ENCODE data around the gene IPO13.

Gene IPO13

DNA sequence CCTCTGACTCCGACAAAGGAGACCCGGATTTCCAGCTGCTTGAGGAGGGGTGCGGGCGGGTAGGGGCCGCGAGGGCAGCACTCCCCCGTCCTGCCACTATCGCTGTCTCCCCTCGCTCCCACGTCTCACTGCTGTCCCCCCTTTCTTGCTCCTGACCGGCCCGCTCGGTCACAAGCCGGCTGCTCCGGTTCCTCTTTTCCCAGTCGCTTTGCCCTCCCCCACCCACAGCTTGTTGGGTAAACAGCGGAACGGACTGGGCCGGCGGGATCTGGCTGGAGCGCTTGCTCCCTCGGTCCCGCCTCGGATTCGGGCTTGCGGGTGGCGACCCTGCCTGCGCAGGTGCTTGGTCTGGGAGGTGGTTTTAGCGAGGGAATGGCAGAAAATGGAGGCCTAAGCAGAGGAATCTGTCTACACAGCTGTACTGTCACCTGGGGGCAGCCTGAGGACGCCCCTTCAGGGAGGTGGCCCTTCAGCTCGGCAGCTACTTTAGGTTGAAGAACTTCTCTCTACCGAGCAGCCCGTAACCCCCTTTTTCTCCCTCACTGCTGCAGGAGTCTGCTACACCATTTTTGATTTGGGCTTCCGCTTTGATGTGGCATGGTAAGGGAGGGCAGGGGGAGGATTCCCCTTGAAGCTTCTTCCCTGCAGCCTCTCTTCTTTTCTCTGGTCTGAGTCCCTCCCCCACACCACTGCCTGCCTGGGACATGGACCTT, 28.7 kb downstream of the IPO13 start:
- no peak for DNase-seq

- no peak for DNase-seq
Measured at GRCh38 chr1:43976045-43976444, 29.3 kb downstream of the IPO13 start.

- no peak for DNase-seq
Measured at GRCh38 chr1:43976890-43977289, 30.1 kb downstream of the IPO13 start.

DNA sequence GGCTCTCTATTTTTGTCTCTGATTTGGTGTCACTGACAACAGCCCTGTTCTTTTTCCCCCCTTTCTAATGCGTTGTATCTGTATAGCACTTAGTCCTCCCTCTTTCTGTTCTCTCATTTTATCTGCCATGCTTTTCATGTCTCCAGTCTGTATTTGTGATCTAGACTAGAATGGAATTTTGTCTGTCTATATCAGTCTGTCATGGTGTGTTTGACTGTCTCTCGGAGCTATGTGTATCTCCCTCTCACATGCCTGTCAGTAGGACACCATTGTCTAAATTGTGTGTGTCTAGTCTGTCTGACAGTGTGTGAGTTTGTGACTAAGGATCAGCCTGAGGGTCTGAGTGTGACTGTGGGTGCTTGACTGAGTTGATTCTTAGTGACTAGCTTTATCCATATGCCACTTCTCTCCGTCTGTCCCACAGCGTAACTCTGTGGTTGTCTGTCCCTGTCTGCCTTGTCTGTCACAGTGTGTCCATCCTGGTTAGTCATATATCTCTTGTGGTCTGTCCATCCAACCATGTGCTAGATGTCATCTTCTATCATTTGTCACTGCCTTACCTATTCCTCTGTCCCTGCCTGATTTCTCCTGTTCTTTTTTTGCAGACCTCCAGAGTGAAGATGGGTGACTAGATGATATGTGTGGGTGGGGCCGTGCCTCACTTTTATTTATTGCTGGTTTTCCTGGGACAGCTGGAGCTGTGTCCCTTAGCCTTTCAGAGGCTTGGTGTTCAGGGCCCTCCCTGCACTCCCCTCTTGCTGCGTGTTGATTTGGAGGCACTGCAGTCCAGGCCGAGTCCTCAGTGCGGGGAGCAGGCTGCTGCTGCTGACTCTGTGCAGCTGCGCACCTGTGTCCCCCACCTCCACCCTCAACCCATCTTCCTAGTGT, 30.9 kb downstream of the IPO13 start:
- no peak for DNase-seq

- no peak for DNase-seq
Measured at GRCh38 chr1:43978264-43978550, 31.5 kb downstream of the IPO13 start.

DNA sequence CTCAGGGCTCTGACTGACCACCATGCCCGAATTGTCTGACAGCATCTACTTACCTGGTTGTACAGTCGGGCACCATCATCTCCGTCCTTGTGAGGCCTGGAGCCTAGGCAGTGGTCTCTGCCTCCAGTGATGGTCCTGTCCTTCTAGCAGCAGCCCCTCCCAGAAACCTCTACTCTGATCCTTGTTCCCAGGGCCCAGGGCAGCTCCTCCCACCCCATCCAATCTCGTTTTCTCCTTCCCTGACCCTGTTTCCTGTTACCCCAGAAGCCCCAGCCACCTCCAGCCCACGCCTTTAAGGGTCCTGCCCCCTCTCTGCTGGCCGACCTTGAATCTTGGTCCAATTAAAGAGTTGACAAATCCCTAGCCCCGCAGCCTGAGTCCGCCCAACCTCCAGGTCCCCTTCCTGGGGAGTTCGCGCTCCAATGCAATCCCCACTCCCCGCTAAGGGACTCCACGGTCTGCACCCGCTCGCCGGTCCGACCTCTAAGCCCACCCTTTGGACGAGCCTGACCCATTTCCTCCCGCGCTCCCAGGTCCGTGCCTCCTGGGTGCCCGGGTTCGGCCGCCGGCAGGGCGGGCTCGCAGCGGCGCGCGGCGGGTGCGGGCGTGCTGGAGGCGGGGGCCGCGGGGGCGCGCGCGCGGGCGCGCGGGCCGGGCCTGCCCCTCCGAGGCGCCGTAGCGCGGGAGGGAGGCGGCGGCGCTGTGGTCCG, 32.0 kb downstream of the IPO13 start, which contains the start of gene B4GALT2:
B4GALT2 (plus strand) TSS at position 660 of the 710 bp plus-strand sequence. CDS start 1,951 bp downstream, outside the sequence.
- no peak for DNase-seq

- no peak for DNase-seq
Measured at GRCh38 chr1:43979261-43979527, 32.4 kb downstream of the IPO13 start.

DNA sequence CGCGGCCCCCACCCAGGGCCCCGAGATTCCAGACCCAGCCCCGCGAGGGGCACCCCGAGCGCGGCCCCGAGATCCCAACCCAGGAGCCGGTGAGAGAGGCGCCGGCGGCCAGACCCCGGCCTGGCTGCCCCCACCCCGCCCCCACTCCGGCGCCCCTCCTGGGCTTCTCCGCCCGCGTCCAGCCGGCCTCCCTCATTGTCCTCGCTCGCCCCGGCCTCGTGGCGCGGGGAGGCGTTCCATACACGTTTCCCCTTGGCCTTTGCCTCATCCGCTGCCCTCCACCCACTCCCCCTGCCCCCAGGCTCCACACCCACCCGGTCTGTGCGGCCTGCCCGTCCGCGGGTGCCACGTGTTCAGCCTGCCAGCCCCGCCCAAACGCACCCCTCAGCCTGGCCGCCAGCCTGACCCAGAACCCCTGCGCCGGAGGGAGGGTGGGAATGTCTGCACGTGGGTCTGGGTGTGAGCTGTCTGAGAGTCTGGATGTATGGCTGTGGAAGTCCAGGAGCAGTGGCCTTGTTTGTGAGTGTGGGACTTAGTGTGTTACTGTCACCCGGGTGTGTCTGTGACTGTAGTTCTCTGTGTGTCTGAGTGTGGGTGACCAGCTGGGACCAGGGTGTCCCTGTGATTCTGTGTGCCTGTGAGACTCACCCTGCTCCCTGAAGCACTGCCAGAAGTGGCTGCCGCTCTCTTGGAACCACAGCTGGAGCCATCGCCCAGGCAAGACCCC, 32.9 kb downstream of the IPO13 start:
- no peak for DNase-seq

- DNase-seq, result no peak
Measured at GRCh38 chr1:43980255-43981134, 33.7 kb downstream of the IPO13 start.

GRCh38 chr1:43981135-43981491, 34.4 kb downstream of the IPO13 start:
- no peak for DNase-seq

DNA sequence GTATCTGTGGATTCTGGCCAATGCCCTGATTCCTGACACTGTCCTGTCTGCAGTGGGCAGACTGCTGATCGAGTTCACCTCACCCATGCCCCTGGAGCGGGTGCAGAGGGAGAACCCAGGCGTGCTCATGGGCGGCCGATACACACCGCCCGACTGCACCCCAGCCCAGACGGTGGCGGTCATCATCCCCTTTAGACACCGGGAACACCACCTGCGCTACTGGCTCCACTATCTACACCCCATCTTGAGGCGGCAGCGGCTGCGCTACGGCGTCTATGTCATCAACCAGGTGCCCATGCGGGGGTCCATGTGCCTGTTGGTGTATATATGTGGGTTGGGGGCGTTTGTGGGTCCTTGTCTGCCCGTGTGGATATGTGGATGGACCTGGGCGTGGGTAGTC, 34.9 kb downstream of the IPO13 start:
- no peak for DNase-seq

- DNase-seq, result no peak
Measured at GRCh38 chr1:43982241-43982640, 35.5 kb downstream of the IPO13 start.

DNA sequence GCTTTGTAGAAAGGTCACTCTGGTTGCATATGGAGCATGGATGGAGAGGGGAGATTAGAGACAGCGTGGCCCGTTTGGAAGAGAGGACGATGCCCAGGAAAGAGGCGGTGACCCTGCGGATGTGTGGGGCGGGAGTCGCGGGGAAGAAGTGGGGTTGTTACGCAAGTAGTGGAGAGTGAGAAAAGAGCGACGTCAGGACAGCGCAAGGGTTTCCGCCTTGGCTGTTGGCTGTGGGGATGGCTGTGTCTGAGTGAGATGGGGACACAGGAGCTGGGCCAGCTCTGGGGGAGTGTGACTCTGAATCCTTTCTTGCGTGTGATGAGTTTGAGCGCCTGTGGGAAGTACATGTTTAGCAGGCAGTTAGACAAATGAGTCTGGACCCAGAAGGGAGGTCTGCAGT, 36.1 kb downstream of the IPO13 start:
- no peak for DNase-seq

DNA sequence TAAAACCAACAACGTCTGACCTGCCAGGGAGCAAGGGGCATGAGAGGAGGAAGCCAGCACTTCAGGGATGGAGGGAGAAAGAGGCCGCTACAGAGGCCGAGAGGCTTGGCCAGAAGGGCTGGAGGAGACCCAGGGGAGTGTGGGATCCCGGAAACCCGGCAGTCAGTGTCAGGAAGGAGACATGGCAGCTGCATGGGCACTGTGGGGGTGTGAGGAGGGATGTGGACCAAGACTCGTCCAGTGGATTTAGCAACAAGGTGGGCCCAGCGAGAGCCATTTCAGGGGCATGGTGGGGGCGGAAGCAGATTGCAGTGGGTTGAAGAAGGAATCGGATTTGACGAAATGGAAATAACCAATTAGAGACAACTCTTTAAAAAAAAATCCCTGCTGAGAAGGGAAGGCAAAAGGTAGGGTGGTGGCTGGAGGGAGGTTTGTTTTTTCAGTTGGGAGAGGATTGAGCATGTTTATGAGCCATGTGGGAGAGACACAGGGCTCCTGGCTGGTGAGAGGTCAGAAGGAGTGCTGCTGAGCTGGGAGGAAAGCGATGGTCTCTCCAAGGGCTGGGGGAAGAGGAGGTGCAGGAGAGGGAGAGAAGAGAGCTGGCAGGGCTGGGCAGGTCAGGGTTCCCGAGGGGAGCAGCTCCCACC, 36.6 kb downstream of the IPO13 start:
- no peak for DNase-seq

DNA sequence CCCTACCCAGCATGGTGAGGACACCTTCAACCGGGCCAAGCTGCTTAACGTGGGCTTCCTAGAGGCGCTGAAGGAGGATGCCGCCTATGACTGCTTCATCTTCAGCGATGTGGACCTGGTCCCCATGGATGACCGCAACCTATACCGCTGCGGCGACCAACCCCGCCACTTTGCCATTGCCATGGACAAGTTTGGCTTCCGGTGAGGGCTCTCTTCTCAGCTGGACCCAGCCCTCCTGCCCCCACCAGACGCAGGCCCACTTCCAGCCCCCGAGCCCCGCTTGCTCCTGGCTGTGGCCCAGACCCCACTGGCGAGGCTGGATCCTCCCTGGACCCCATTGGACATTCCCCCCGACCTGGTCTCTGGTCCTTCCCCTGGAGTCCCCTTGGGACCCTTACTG, 38.1 kb downstream of the IPO13 start:
- DNase-seq, result no peak

DNA sequence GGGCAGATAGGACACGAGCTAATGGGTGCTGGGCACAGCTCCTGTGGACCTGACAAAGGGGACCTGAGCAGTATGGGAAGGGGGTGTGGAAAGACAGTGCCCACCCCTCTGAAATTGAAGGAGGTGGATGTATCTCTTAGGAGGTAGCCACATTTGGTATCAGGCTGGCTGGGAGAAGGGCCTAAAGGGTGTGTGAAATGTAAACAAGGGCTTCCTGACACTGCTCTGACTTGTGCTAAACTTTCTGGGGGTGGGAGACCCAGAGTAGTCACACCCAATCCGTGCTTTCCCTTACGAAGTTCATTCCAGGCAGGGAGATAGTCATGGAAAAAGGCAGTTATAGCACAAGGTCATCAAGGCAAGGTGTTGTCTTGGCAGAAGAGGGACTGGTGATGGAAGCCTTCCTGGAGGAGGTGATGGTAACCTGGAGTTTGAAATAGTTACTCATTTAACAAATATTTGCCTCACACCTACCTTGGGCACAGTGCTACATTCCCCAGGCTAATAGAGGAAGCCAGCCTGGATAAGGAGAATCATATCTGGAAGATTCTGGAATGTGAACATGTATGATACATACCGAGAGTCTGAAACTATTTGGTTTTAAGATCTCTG, 39.3 kb downstream of the IPO13 start:
- no peak for DNase-seq

DNA sequence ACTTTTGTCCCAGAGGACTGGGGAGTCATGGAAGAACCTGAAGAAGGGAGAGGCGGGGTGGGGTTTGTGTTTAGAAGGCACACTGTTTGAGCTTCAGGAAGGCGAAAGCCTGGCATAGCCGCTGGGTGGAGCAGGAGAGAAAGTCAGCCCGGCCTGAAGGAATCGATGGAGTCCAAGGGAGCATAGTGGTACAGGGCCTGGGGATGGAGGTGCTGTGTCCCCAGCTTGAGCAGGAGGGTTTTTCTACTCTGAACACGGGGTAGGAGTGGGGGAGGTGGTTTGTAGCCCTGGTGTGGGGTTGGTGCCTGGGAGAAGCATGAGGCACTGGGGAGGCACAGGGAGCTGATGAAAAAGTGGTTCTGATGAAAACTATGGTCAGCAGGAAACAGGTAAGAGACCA, 40.0 kb downstream of the IPO13 start:
- DNase-seq, result no peak

DNA sequence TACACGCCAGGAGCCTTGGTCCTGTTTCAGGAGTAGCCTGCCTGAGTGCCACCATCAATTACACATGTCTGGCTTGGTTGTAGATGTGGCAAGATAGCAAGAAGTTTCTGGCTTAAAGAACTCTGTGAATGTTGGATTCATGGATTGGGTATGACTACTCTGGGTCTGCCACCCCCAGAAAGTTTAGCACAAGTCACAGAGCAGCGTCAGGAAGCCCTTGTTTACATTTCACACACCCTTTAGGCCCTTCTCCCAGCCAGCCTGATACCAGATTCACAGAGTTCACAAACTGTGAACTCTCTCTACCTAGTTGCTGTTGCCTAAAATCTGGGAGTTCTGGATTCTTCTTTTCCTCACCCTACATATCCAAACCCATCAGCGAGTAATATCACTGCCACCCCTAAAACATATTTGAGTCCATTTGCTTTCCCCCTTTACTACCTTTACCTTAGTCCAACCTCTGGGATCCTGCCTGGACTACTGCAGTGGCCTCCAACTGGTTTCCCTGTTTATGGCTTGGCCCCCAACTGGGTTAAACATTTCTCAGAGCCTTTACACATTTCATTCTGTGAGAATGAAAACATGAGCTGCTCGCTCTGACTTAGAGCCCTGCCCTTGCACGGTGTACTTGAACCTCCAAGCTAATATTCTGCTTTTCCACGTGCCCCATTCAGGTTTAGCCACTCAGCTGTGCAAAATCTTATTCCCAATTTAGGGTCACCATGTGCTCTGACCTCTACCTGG, 40.6 kb downstream of the IPO13 start:
- DNase-seq, result no peak

DNA sequence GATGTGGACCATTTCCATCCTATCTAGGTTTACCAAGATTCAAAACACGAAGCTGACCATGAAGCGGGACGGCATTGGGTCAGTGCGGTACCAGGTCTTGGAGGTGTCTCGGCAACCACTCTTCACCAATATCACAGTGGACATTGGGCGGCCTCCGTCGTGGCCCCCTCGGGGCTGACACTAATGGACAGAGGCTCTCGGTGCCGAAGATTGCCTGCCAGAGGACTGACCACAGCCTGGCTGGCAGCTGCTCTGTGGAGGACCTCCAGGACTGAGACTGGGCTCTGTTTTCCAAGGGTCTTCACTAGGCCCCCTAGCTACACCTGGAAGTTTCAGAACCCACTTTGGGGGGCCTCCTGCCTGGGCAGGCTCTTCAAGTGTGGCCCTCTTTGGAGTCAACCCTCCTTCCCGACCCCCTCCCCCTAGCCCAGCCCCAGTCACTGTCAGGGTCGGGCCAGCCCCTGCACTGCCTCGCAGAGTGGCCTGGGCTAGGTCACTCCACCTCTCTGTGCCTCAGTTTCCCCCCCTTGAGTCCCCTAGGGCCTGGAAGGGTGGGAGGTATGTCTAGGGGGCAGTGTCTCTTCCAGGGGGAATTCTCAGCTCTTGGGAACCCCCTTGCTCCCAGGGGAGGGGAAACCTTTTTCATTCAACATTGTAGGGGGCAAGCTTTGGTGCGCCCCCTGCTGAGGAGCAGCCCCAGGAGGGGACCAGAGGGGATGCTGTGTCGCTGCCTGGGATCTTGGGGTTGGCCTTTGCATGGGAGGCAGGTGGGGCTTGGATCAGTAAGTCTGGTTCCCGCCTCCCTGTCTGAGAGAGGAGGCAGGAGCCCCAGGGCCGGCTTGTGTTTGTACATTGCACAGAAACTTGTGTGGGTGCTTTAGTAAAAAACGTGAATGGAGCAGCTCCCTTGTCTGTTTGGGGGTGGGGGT, 43.8 kb downstream of the IPO13 start:
- no peak for DNase-seq

GRCh38 chr1:43991200-43991475, 44.4 kb downstream of the IPO13 start:
- no peak for DNase-seq
